ENCODE measurements around the gene DDR1.

The DDR1 gene

DNA sequence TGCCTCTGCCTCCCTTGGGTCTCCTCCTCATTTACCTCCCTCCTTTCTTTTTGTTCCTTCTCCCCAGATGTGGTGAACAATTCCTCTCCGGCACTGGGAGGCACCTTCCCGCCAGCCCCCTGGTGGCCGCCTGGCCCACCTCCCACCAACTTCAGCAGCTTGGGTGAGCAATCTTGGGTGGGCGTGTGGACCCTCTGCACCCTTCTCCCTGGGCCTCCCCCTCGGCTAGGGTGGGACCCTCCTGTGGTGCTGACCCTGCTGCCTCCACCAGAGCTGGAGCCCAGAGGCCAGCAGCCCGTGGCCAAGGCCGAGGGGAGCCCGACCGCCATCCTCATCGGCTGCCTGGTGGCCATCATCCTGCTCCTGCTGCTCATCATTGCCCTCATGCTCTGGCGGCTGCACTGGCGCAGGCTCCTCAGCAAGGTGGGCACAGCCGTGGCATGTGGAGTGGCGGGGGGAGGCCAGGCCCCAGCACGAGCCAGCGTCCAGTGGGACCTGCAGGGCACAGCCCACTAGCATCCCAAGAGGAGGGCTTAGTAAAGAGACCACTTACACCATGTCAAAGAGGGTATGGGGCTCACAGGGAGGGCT is 8.8 kb downstream of the DDR1 start:
- no peaks in the 10 kb centered on the region for H3K27me3 ChIP-seq
- no peaks in the 10 kb centered on the region for H3K9me3 ChIP-seq
- H3K36me3 ChIP-seq: no peaks in the 10 kb centered on the region
- no peak overlapping the region for H3K4me3 ChIP-seq (ENCODE audit: low read depth, low read length)
- TF ChIP-seq CTCF (IDR thresholded peaks at IDR 0.05; ENCODE audit: low read depth, low read length): peak; percentile 23; the same call in 1 of the 2 replicates
- DNase-seq: no peak
- no peaks in the 10 kb centered on the region for H3K4me1 ChIP-seq

GRCh38 chr6:30893666-30894065 is 9.3 kb downstream of the DDR1 start:
- Histone ChIP-seq H3K27me3 (no peaks in the 10 kb centered on the region), H3K4me3 (ENCODE audit: low read depth, low read length) (no peak overlapping the region), H3K4me1 (no peaks in the 10 kb centered on the region), H3K9me3 (no peaks in the 10 kb centered on the region), H3K36me3 (no peaks in the 10 kb centered on the region)
- no peak for DNase-seq
- TF ChIP-seq CTCF (IDR thresholded peaks at IDR 0.05; ENCODE audit: low read depth, low read length): no peak

DNA sequence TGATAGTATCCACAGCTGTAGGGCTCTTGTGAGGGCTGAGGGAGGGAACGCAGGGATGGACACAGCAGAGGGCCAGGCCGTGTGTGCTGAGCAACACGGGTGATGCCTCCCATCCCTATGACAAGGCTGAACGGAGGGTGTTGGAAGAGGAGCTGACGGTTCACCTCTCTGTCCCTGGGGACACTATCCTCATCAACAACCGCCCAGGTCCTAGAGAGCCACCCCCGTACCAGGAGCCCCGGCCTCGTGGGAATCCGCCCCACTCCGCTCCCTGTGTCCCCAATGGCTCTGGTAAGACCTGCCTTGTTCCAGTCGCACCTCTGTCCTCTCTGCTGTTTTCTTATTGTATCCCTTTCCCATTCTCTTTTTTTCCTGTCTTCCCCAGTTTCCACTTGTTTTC is 10.1 kb downstream of the DDR1 start:
- H3K4me1 ChIP-seq: no peaks in the 10 kb centered on the region
- H3K4me3 ChIP-seq (ENCODE audit: low read depth, low read length): no peak overlapping the region
- DNase-seq: no peak
- no peaks in the 10 kb centered on the region for H3K9me3 ChIP-seq
- H3K36me3 ChIP-seq: no peaks in the 10 kb centered on the region
- TF ChIP-seq CTCF (IDR thresholded peaks at IDR 0.05; ENCODE audit: low read depth, low read length): no peak
- no peaks in the 10 kb centered on the region for H3K27me3 ChIP-seq

DNA sequence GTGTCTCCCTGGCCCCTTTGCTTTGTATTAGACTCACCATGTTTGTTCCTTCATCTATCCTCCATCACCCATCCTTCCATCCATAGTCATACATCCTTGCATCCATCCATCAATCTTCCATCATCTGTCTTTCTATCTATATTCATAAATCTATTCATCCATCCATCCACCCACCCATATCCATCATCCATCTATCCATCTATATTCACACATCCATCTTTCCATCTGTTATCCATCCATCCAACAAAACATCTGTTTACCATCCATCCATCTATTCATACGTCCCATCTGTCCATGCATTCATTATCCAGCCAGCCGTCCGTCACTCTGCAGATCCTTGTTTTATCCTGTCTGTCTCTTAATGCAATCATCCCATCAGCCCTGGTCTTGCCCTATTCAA is 10.6 kb downstream of the DDR1 start:
- H3K9me3 ChIP-seq: no peaks in the 10 kb centered on the region
- no peak for DNase-seq
- no peaks in the 10 kb centered on the region for H3K36me3 ChIP-seq
- no peak for TF ChIP-seq CTCF (IDR thresholded peaks at IDR 0.05; ENCODE audit: low read depth, low read length)
- H3K4me1 ChIP-seq: no peaks in the 10 kb centered on the region
- H3K27me3 ChIP-seq: no peaks in the 10 kb centered on the region
- no peak overlapping the region for H3K4me3 ChIP-seq (ENCODE audit: low read depth, low read length)

GRCh38 chr6:30895343-30895742 is 11.0 kb downstream of the DDR1 start:
- Histone ChIP-seq H3K27me3 (no peaks in the 10 kb centered on the region), H3K4me3 (ENCODE audit: low read depth, low read length) (no peak overlapping the region), H3K36me3 (no peaks in the 10 kb centered on the region), H3K4me1 (no peaks in the 10 kb centered on the region), H3K9me3 (no peaks in the 10 kb centered on the region)
- no peak for TF ChIP-seq CTCF (IDR thresholded peaks at IDR 0.05; ENCODE audit: low read depth, low read length)
- no peak for DNase-seq

- H3K4me1 ChIP-seq: no peaks in the 10 kb centered on the region
- no peaks in the 10 kb centered on the region for H3K9me3 ChIP-seq
- no peaks in the 10 kb centered on the region for H3K36me3 ChIP-seq
- DNase-seq: no peak
- TF ChIP-seq CTCF (IDR thresholded peaks at IDR 0.05; ENCODE audit: low read depth, low read length): no peak
- no peaks in the 10 kb centered on the region for H3K27me3 ChIP-seq
- H3K4me3 ChIP-seq (ENCODE audit: low read depth, low read length): no peak overlapping the region
Measured at GRCh38 chr6:30896541-30896940, 12.2 kb downstream of the DDR1 start.
